DOHH2 (cell line): Measurements from ENCODE around the gene TSR1.

ENCODE experiments used
- H3F3A ChIP-seq: fragments of 200-600 bp; sonication (generic), shearing (Covaris generic); 2 replicates; pipeline ENCODE4 v1.6.0; 2016; ENCODE audit warnings: antibody characterized with exemption, mild to moderate bottlenecking; ENCODE audit not compliant: control insufficient read depth, insufficient read depth
- H3K27ac ChIP-seq: fragments of 200-600 bp; sonication (generic); 2 replicates; pipeline ENCODE4 v1.5.1; 2014; ENCODE audit warnings: low read depth, mild to moderate bottlenecking, low read length, moderate library complexity
- H3K27me3 ChIP-seq: fragments of 200-600 bp; sonication (generic); 2 replicates; pipeline ENCODE4 v1.6.1; 2014; ENCODE audit warnings: mild to moderate bottlenecking, low read length, mixed read lengths; ENCODE audit not compliant: control insufficient read depth
- H3K36me3 ChIP-seq: fragments of 200-600 bp; sonication (generic); 2 replicates; pipeline ENCODE4 v1.6.1; 2014; ENCODE audit warnings: mild to moderate bottlenecking, low read length, moderate library complexity, mixed read lengths; ENCODE audit not compliant: control insufficient read depth
- H3K4me1 ChIP-seq: fragments of 200-600 bp; sonication (generic); 2 replicates; pipeline ENCODE4 v1.6.1; 2014; ENCODE audit warnings: mild to moderate bottlenecking, low read length, mixed read lengths; ENCODE audit not compliant: control insufficient read depth
- H3K4me2 ChIP-seq: fragments of 200-600 bp; sonication (generic); 2 replicates; pipeline ENCODE4 v1.6.0; 2014; ENCODE audit warnings: mild to moderate bottlenecking, low read length, moderate library complexity
- H3K4me3 ChIP-seq: fragments of 200-600 bp; sonication (generic); 2 replicates; pipeline ENCODE4 v1.5.1; 2014; ENCODE audit warnings: mild to moderate bottlenecking, low read length, mixed read lengths
- H3K79me2 ChIP-seq: fragments of 200-600 bp; sonication (generic); 2 replicates; pipeline ENCODE4 v1.6.1; 2014; ENCODE audit warnings: mild to moderate bottlenecking, low read length, mixed read lengths; ENCODE audit not compliant: control insufficient read depth
- H3K9me2 ChIP-seq: fragments of 200-600 bp; sonication (generic); replicated peaks from 2 replicates; pipeline ENCODE4 v1.6.1; 2014; ENCODE audit warnings: mild to moderate bottlenecking, low read length, mixed read lengths; ENCODE audit not compliant: control insufficient read depth
- H3K9me3 ChIP-seq: fragments of 200-600 bp; sonication (generic); 2 replicates; pipeline ENCODE4 v1.6.1; 2014; ENCODE audit warnings: antibody characterized with exemption, low read length, mixed read lengths; ENCODE audit not compliant: control insufficient read depth, insufficient read depth
- H4K20me1 ChIP-seq: fragments of 200-600 bp; sonication (generic); 2 replicates; pipeline ENCODE4 v1.6.0; 2014; ENCODE audit warnings: low read depth, mild to moderate bottlenecking, antibody characterized with exemption, low read length, moderate library complexity; ENCODE audit not compliant: control insufficient read depth, insufficient read depth
- CTCF ChIP-seq: fragments of 200-600 bp; sonication (generic); IDR thresholded peaks from one replicate; pipeline ENCODE4 v1.5.1; 2014; ENCODE audit warnings: antibody characterized with exemption, mild to moderate bottlenecking, low read depth, low read length; ENCODE audit not compliant: poor library complexity, severe bottlenecking
- EZH2phosphoT487 ChIP-seq: fragments of 200-600 bp; sonication (generic); IDR thresholded peaks from 2 replicates; pipeline ENCODE4 v1.6.1; 2017; ENCODE audit warnings: borderline replicate concordance, mild to moderate bottlenecking, antibody characterized with exemption, low read length, moderate library complexity, mixed read lengths

TSR1 gene

GRCh38 chr17:2362416-2362815 is 26.2 kb upstream of the TSR1 start:
- H3K27me3 ChIP-seq = no peaks in the 10 kb centered on the region
- H3K27ac ChIP-seq = no peak overlapping the region
- H3F3A ChIP-seq = no peaks in the 10 kb centered on the region
- H3K9me3 ChIP-seq = no peaks in the 10 kb centered on the region
- H3K79me2 ChIP-seq = no peaks in the 10 kb centered on the region
- TF ChIP-seq EZH2phosphoT487 (no peak), CTCF (no peak)
- H3K4me2 ChIP-seq = no peak overlapping the region
- H3K4me1 ChIP-seq = no peaks in the 10 kb centered on the region
- no peaks in the 10 kb centered on the region for H4K20me1 ChIP-seq
- H3K9me2 ChIP-seq = no peaks in the 10 kb centered on the region
- no peak overlapping the region for H3K4me3 ChIP-seq
- H3K36me3 ChIP-seq = no peaks in the 10 kb centered on the region

GRCh38 chr17:2362016-2362415 is 25.8 kb upstream of the TSR1 start:
- H3K27me3 ChIP-seq = no peaks in the 10 kb centered on the region
- H3K79me2 ChIP-seq = no peaks in the 10 kb centered on the region
- no peak overlapping the region for H3K4me3 ChIP-seq
- no peaks in the 10 kb centered on the region for H3K9me3 ChIP-seq
- H3K4me1 ChIP-seq = no peaks in the 10 kb centered on the region
- H3K36me3 ChIP-seq = no peaks in the 10 kb centered on the region
- no peaks in the 10 kb centered on the region for H3K9me2 ChIP-seq
- no peak overlapping the region for H3K4me2 ChIP-seq
- H3K27ac ChIP-seq = no peak overlapping the region
- no peak for TF ChIP-seq EZH2phosphoT487
- no peaks in the 10 kb centered on the region for H4K20me1 ChIP-seq
- no peaks in the 10 kb centered on the region for H3F3A ChIP-seq

- no peak overlapping the region for H3K4me2 ChIP-seq
- no peaks in the 10 kb centered on the region for H3K27me3 ChIP-seq
- H3F3A ChIP-seq = no peaks in the 10 kb centered on the region
- H3K79me2 ChIP-seq = no peaks in the 10 kb centered on the region
- no peak overlapping the region for H3K27ac ChIP-seq
- H3K36me3 ChIP-seq = no peaks in the 10 kb centered on the region
- no peaks in the 10 kb centered on the region for H4K20me1 ChIP-seq
- TF ChIP-seq EZH2phosphoT487 (no peak), CTCF (no peak)
- no peaks in the 10 kb centered on the region for H3K4me1 ChIP-seq
- no peak overlapping the region for H3K4me3 ChIP-seq
- H3K9me2 ChIP-seq = no peaks in the 10 kb centered on the region
- no peaks in the 10 kb centered on the region for H3K9me3 ChIP-seq
Measured at GRCh38 chr17:2361010-2361760, 24.9 kb upstream of the TSR1 start.

- Histone ChIP-seq H3K4me2 (no peak overlapping the region), H3K79me2 (no peaks in the 10 kb centered on the region), H3K27me3 (no peaks in the 10 kb centered on the region), H3K4me3 (no peak overlapping the region), H3K9me3 (no peaks in the 10 kb centered on the region), H3K27ac (no peak overlapping the region), H3K4me1 (peaks cover 10% of the 10 kb centered on the region), H3K36me3 (no peaks in the 10 kb centered on the region), H3K9me2 (no peaks in the 10 kb centered on the region), H4K20me1 (no peaks in the 10 kb centered on the region), H3F3A (peaks cover 8% of the 10 kb centered on the region; the same call in 1 of the 2 replicates)
- TF ChIP-seq CTCF = no peak
- no peak for TF ChIP-seq EZH2phosphoT487
Measured at GRCh38 chr17:2357931-2358434, 21.7 kb upstream of the TSR1 start.
